AG09319 (cell line): Measurements from ENCODE around the gene TPGS1.

Source experiments
- DNase-seq: peaks from one replicate; pipeline ENCODE4 v3.0.0-alpha.2; 2010; ENCODE audit warnings: low read depth; ENCODE audit errors: extremely low read depth
- CTCF ChIP-seq: IDR thresholded peaks from 2 replicates; pipeline ENCODE4 v1.5.1; 2011; ENCODE audit warnings: low read depth, mild to moderate bottlenecking, inconsistent platforms, low read length, moderate library complexity

The TPGS1 gene

GRCh38 chr19:507286-508203, at the start of gene TPGS1:
Gene TPGS1, plus strand, starts transcription at chr19:507497. Its CDS starts 10 bp downstream, at chr19:507507.
- no peak for TF ChIP-seq CTCF
- DNase-seq: peak; percentile 100

GRCh38 chr19:457636-458035, 49.7 kb upstream of the TPGS1 start:
- TF ChIP-seq CTCF: no peak
- DNase-seq: no peak

- TF ChIP-seq CTCF: no peak
- no peak for DNase-seq
These were observed 48.9 kb upstream of the TPGS1 start for GRCh38 chr19:458091-459042.

GRCh38 chr19:459724-460511, 47.4 kb upstream of the TPGS1 start:
- TF ChIP-seq CTCF: no peak
- DNase-seq: no peak

GRCh38 chr19:460877-461720, 46.2 kb upstream of the TPGS1 start, which contains the start of gene SHC2:
Gene SHC2, minus strand, starts transcription at chr19:461033. Its CDS starts 37 bp downstream, at chr19:460996.
- DNase-seq: no peak
- TF ChIP-seq CTCF: no peak
